ENCODE data around the gene NCCRP1. TPM values are rescaled to one million over a fixed set of nuclear protein-coding genes. Genes with fewer than 3 reads are reported as not detected.

NCCRP1 gene
- total RNA-seq, 2 experiments from 2014 or later = not detected

- H3K36me3 Mint-ChIP-seq (ENCODE audit: low read depth) = no peaks in the 10 kb centered on the region
- ATAC-seq (ENCODE audit: poor library complexity) (no peak), DNase-seq (no peak)
- H3K4me1 ChIP-seq (ENCODE audit: insufficient read depth, low read length) = peaks cover 25% of the 10 kb centered on the region
- ChIA-PET POLR2A (no interaction called here), CTCF (no interaction called here)
- no peak overlapping the region for H3K4me3 ChIP-seq (ENCODE audit: low read length)
- H3K9me3 ChIP-seq (ENCODE audit: control insufficient read depth in 1 of 2, insufficient read depth in 1 of 2, low read length in 2 of 2) = peaks cover 0 to 11% of the 10 kb centered on the region in 2 experiments
- H3K4me3 Mint-ChIP-seq = no peak overlapping the region
- H3K27ac Mint-ChIP-seq = no peak overlapping the region
- H3K36me3 ChIP-seq (ENCODE audit: insufficient read depth, low read length) = no peaks in the 10 kb centered on the region
- H3K27me3 Mint-ChIP-seq = peaks cover 85% of the 10 kb centered on the region
- TF ChIP-seq, protein P1, sequence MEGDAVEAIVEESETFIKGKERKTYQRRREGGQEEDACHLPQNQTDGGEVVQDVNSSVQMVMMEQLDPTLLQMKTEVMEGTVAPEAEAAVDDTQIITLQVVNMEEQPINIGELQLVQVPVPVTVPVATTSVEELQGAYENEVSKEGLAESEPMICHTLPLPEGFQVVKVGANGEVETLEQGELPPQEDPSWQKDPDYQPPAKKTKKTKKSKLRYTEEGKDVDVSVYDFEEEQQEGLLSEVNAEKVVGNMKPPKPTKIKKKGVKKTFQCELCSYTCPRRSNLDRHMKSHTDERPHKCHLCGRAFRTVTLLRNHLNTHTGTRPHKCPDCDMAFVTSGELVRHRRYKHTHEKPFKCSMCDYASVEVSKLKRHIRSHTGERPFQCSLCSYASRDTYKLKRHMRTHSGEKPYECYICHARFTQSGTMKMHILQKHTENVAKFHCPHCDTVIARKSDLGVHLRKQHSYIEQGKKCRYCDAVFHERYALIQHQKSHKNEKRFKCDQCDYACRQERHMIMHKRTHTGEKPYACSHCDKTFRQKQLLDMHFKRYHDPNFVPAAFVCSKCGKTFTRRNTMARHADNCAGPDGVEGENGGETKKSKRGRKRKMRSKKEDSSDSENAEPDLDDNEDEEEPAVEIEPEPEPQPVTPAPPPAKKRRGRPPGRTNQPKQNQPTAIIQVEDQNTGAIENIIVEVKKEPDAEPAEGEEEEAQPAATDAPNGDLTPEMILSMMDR (IDR thresholded peaks at IDR 0.05) = no peak
- intact Hi-C loops (cut with DNase I, micrococcal nuclease) = no loop called here
- H3K4me1 Mint-ChIP-seq (ENCODE audit: low read depth) = peaks cover 23% of the 10 kb centered on the region
- H3K27me3 ChIP-seq (ENCODE audit: control insufficient read depth in 1 of 2, insufficient read depth in 2 of 2, low read length in 2 of 2) = peaks cover 44 to 65% of the 10 kb centered on the region in 2 experiments
- H3K9me3 Mint-ChIP-seq = no peaks in the 10 kb centered on the region
- no peak overlapping the region for H3K27ac ChIP-seq (ENCODE audit: low read depth in 1 of 2, low read length in 2 of 2)
These were observed 1.0 kb downstream of the NCCRP1 start for GRCh38 chr19:39197808-39198207.

DNA sequence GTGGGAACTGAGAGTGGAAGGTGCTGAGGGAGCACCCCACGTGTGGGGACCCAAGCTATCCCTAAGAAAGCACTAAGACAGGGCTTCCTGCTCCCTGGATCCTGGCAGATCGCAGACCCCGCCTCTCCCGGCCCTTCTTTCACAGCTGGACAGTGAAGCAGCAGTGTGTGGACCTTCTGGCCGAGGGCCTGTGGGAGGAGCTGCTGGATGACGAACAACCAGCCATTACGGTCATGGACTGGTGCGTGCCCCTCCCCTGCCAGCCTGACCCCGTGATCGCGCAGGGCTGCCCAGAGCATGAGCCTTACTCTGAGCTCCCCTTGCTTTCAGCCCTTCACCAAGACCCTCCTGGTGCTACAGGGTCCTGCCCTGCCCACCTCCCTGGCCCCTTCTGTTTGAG is 2.3 kb downstream of the NCCRP1 start:
- intact Hi-C loops (cut with DNase I, micrococcal nuclease) = no loop called here
- Mint-ChIP-seq H3K9me3 (no peaks in the 10 kb centered on the region), H3K27me3 (peaks cover 88% of the 10 kb centered on the region), H3K27ac (no peak overlapping the region), H3K4me1 (ENCODE audit: low read depth) (peaks cover 23% of the 10 kb centered on the region), H3K4me3 (no peak overlapping the region), H3K36me3 (ENCODE audit: low read depth) (no peaks in the 10 kb centered on the region)
- Histone ChIP-seq H3K36me3 (ENCODE audit: insufficient read depth, low read length) (no peaks in the 10 kb centered on the region), H3K4me3 (ENCODE audit: low read length) (no peak overlapping the region), H3K27me3 (ENCODE audit: control insufficient read depth in 1 of 2, insufficient read depth in 2 of 2, low read length in 2 of 2) (peaks cover 49 to 74% of the 10 kb centered on the region in 2 experiments), H3K4me1 (ENCODE audit: insufficient read depth, low read length) (peaks cover 25% of the 10 kb centered on the region), H3K27ac (ENCODE audit: low read depth in 1 of 2, low read length in 2 of 2) (no peak overlapping the region), H3K9me3 (ENCODE audit: control insufficient read depth in 1 of 2, insufficient read depth in 1 of 2, low read length in 2 of 2) (peaks cover 0 to 15% of the 10 kb centered on the region in 2 experiments)
- ATAC-seq (ENCODE audit: poor library complexity) (no peak), DNase-seq (no peak)
- TF ChIP-seq, protein P1 (IDR thresholded peaks at IDR 0.05) = no peak
- ChIA-PET POLR2A (no interaction called here), CTCF (no interaction called here)

- peaks cover 20% of the 10 kb centered on the region for H3K4me1 Mint-ChIP-seq (ENCODE audit: low read depth)
- intact Hi-C loops (cut with DNase I, micrococcal nuclease) = no loop called here
- peaks cover 87% of the 10 kb centered on the region for H3K27me3 Mint-ChIP-seq
- peaks cover 0 to 15% of the 10 kb centered on the region in 2 experiments for H3K9me3 ChIP-seq (ENCODE audit: control insufficient read depth in 1 of 2, insufficient read depth in 1 of 2, low read length in 2 of 2)
- no peak overlapping the region for H3K27ac ChIP-seq (ENCODE audit: low read depth in 1 of 2, low read length in 2 of 2)
- H3K36me3 Mint-ChIP-seq (ENCODE audit: low read depth) = no peaks in the 10 kb centered on the region
- TF ChIP-seq, protein P1 (IDR thresholded peaks at IDR 0.05) = no peak
- DNase-seq = no peak
- H3K4me3 Mint-ChIP-seq = no peak overlapping the region
- H3K9me3 Mint-ChIP-seq = no peaks in the 10 kb centered on the region
- no peak overlapping the region for H3K27ac Mint-ChIP-seq
- ChIA-PET POLR2A (no interaction called here), CTCF (no interaction called here)
- no peak for ATAC-seq (ENCODE audit: poor library complexity)
- peaks cover 21% of the 10 kb centered on the region for H3K4me1 ChIP-seq (ENCODE audit: insufficient read depth, low read length)
- H3K27me3 ChIP-seq (ENCODE audit: control insufficient read depth in 1 of 2, insufficient read depth in 2 of 2, low read length in 2 of 2) = peaks cover 45 to 80% of the 10 kb centered on the region in 2 experiments
- no peak overlapping the region for H3K4me3 ChIP-seq (ENCODE audit: low read length)
- no peaks in the 10 kb centered on the region for H3K36me3 ChIP-seq (ENCODE audit: insufficient read depth, low read length)
These were observed 3.5 kb downstream of the NCCRP1 start for GRCh38 chr19:39200066-39200802.

Measured in CD4-positive, alpha-beta T cell (primary cell).